Measurements from ENCODE around the gene MVK.

DNA sequence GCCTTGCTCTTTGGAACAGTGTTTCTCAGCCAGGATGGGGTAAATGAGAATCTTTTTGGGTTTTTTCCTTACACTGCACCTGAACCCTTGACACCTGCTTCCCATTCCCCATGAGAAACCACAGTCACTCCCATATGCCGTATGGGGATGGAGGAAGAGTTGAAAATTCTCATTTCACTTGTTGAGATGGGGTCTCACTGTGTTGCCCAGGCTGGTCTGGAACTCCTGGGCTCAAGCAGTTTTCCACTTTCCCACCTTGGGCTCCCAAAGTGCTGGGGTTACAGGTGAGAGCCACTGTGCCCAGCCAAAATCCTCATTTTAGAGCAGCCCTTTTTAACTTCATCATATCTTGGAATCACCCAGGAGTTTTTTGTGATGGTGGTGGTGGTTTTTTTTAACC, 3.7 kb downstream of the MVK start:
- TF ChIP-seq, protein P1, sequence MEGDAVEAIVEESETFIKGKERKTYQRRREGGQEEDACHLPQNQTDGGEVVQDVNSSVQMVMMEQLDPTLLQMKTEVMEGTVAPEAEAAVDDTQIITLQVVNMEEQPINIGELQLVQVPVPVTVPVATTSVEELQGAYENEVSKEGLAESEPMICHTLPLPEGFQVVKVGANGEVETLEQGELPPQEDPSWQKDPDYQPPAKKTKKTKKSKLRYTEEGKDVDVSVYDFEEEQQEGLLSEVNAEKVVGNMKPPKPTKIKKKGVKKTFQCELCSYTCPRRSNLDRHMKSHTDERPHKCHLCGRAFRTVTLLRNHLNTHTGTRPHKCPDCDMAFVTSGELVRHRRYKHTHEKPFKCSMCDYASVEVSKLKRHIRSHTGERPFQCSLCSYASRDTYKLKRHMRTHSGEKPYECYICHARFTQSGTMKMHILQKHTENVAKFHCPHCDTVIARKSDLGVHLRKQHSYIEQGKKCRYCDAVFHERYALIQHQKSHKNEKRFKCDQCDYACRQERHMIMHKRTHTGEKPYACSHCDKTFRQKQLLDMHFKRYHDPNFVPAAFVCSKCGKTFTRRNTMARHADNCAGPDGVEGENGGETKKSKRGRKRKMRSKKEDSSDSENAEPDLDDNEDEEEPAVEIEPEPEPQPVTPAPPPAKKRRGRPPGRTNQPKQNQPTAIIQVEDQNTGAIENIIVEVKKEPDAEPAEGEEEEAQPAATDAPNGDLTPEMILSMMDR (IDR thresholded peaks at IDR 0.05; ENCODE audit: insufficient read depth, low read length, poor library complexity, severe bottlenecking): no peak
- TF ChIP-seq EZH2phosphoT487 (conservative IDR thresholded peaks at IDR 0.05; ENCODE audit: low read length): no peak
